Measurements from ENCODE around the gene PLEKHM2. TPM values are rescaled to one million over a fixed set of nuclear protein-coding genes. Genes with fewer than 3 reads are reported as not detected.

The PLEKHM2 gene
- total RNA-seq, 1 donor from 2014 or later, result 52.1 TPM

GRCh38 chr1:15748690-15749398 is 64.7 kb downstream of the PLEKHM2 start:
- TF ChIP-seq CTCF (IDR thresholded peaks at IDR 0.05; ENCODE audit: insufficient read depth, low read length, poor library complexity, severe bottlenecking), result no peak
- no peaks in the 10 kb centered on the region for H3K36me3 ChIP-seq (ENCODE audit: control insufficient read depth, insufficient read depth, low read length)
- peaks cover 3% of the 10 kb centered on the region for H3K27me3 ChIP-seq (ENCODE audit: control insufficient read depth, insufficient read depth, low read length)
- no peak overlapping the region for H3K4me3 ChIP-seq (ENCODE audit: low read depth, low read length)
- no peak for DNase-seq (ENCODE audit: low read depth)

GRCh38 chr1:15749399-15750291 is 65.5 kb downstream of the PLEKHM2 start:
- Histone ChIP-seq H3K36me3 (ENCODE audit: control insufficient read depth, insufficient read depth, low read length) (no peaks in the 10 kb centered on the region), H3K4me3 (ENCODE audit: low read depth, low read length) (no peak overlapping the region), H3K27me3 (ENCODE audit: control insufficient read depth, insufficient read depth, low read length) (peaks cover 3% of the 10 kb centered on the region)
- no peak for TF ChIP-seq CTCF (IDR thresholded peaks at IDR 0.05; ENCODE audit: insufficient read depth, low read length, poor library complexity, severe bottlenecking)
- no peak for DNase-seq (ENCODE audit: low read depth)

- no peaks in the 10 kb centered on the region for H3K36me3 ChIP-seq (ENCODE audit: control insufficient read depth, insufficient read depth, low read length)
Observed at GRCh38 chr1:15750924-15751323, 66.8 kb downstream of the PLEKHM2 start.

GRCh38 chr1:15751717-15752116 is 67.6 kb downstream of the PLEKHM2 start:
- no peaks in the 10 kb centered on the region for H3K36me3 ChIP-seq (ENCODE audit: control insufficient read depth, insufficient read depth, low read length)

More at GRCh38 chr1:15750924-15751323, 66.8 kb downstream of the PLEKHM2 start:
- TF ChIP-seq CTCF (IDR thresholded peaks at IDR 0.05; ENCODE audit: insufficient read depth, low read length, poor library complexity, severe bottlenecking), result no peak
- no peak overlapping the region for H3K4me3 ChIP-seq (ENCODE audit: low read depth, low read length)
- peaks cover 3% of the 10 kb centered on the region for H3K27me3 ChIP-seq (ENCODE audit: control insufficient read depth, insufficient read depth, low read length)
- no peak for DNase-seq (ENCODE audit: low read depth)

GRCh38 chr1:15753776-15754175 is 69.7 kb downstream of the PLEKHM2 start:
- H3K4me3 ChIP-seq (ENCODE audit: low read depth, low read length), result no peak overlapping the region
- H3K27me3 ChIP-seq (ENCODE audit: control insufficient read depth, insufficient read depth, low read length), result no peaks in the 10 kb centered on the region
- no peak for DNase-seq (ENCODE audit: low read depth)
- no peaks in the 10 kb centered on the region for H3K36me3 ChIP-seq (ENCODE audit: control insufficient read depth, insufficient read depth, low read length)
- no peak for TF ChIP-seq CTCF (IDR thresholded peaks at IDR 0.05; ENCODE audit: insufficient read depth, low read length, poor library complexity, severe bottlenecking)

More at GRCh38 chr1:15751717-15752116, 67.6 kb downstream of the PLEKHM2 start:
- no peak for TF ChIP-seq CTCF (IDR thresholded peaks at IDR 0.05; ENCODE audit: insufficient read depth, low read length, poor library complexity, severe bottlenecking)
- no peak for DNase-seq (ENCODE audit: low read depth)
- Histone ChIP-seq H3K27me3 (ENCODE audit: control insufficient read depth, insufficient read depth, low read length) (peaks cover under 1% of the 10 kb centered on the region), H3K4me3 (ENCODE audit: low read depth, low read length) (no peak overlapping the region)
